Cardiac fibroblast (primary cell): ENCODE measurements around the gene ARMCX1.
"Not testable (repeated sequence)": the region's sequence is repeated elsewhere in the genome, so short reads cannot be mapped to it uniquely, and the experiment has no call there.

Experiments
- DNase-seq, 2 donors: peaks; one replicate each; pipeline versions ENCODE4 v3.0.0 to v3.0.0-alpha.2; 2010; ENCODE audit warnings: low read depth in 2 of 2
- H3K4me3 ChIP-seq, 2 donors: replicated peaks in 1 of 2; 1 replicate in 1 of 2; 2 replicates in 1 of 2; pipeline ENCODE4 v1.5.1; 2011; ENCODE audit warnings: low read depth in 2 of 2, low read length in 2 of 2, mild to moderate bottlenecking in 2 of 2, moderate library complexity in 1 of 2
- TF ChIP-seq, protein P1 (sequence below): IDR thresholded peaks from one replicate; pipeline ENCODE4 v1.5.1; 2011; ENCODE audit warnings: low read depth, mild to moderate bottlenecking, low read length, inconsistent platforms

Gene ARMCX1

DNA sequence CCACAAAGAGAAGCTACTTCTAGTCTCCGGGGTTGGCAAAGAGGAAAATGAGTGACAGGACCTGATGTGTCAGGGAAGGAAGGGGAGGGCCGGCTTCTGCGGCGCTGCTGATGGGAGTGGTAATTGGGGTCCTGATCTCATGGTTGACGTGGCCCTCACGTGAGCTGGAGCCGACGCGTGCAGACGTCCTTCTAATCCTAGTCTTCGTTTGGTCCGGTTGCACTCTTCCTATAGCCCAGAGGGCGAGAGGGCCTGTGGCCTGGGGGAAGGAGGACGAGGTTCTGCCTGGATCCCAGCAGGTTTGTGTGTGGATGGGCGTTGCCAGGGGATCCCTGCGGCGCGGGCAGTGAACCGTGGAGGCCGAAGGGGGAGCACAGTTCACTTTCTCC is at the start of gene ARMCX1:
TSS of gene ARMCX1 (plus strand) at position 186 of the 389 bp plus-strand sequence. CDS start 2,384 bp downstream, outside the sequence.
- peak; percentile 76 to 88 for DNase-seq
- peak within 1 kb of the TSS; percentile 54 to 65 for H3K4me3 ChIP-seq
- TF ChIP-seq, protein P1, sequence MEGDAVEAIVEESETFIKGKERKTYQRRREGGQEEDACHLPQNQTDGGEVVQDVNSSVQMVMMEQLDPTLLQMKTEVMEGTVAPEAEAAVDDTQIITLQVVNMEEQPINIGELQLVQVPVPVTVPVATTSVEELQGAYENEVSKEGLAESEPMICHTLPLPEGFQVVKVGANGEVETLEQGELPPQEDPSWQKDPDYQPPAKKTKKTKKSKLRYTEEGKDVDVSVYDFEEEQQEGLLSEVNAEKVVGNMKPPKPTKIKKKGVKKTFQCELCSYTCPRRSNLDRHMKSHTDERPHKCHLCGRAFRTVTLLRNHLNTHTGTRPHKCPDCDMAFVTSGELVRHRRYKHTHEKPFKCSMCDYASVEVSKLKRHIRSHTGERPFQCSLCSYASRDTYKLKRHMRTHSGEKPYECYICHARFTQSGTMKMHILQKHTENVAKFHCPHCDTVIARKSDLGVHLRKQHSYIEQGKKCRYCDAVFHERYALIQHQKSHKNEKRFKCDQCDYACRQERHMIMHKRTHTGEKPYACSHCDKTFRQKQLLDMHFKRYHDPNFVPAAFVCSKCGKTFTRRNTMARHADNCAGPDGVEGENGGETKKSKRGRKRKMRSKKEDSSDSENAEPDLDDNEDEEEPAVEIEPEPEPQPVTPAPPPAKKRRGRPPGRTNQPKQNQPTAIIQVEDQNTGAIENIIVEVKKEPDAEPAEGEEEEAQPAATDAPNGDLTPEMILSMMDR = no peak

DNA sequence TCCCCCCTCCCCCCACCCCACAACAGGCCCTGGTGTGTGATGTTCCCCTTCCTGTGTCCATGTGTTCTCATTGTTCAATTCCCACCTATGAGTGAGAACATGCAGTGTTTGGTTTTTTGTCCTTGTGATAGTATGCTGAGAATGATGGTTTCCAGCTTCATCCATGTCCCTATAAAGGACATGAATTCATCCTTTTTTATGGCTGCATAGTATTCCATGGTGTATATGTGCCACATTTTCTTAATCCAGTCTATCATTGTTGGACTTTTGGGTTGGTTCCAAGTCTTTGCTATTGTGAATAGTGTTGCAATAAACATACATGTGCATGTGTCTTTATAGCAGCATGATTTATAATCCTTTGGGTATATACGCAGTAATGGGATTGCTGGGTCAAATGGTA is 47.4 kb upstream of the ARMCX1 start:
- H3K4me3 ChIP-seq, DNase-seq: not testable (repeated sequence)

DNA sequence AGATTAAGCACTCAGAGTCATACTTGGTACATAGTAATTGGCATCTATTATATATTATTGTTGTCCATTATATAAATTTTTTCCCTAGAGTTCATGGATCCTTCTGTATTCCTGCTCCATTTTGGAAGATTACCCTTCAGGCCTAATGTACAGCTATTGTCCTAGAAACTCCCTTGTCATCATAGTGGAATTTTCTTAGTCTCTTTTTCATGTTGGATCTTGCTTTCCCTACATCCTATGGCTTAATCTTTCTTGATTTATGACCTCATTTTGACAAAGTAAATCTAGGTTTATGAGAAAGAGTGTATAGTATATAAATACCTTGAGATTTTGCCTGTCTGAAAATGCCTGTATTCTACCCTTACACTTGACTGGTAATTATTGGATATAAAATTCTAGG is 43.0 kb upstream of the ARMCX1 start:
- TF ChIP-seq, protein P1 = no peak
- no peak for DNase-seq
- H3K4me3 ChIP-seq = no peak overlapping the region

DNA sequence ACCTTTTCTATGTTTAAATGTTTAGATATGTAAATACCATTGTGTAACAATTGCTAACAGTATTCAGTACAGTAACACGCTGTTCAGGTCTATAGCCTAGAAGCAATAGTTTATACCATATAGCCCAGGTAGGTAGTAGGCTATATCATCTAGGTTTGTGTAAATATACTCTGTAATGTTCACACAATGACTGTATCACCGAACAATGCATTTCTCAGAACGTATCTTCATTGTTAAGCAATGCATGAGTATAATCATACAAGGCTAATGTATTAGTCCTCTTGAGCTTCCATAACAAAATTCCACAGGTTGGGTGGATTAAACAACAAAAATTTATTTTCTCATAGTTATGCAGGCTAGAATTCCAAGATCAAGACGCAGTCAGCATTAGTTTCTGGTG is 42.4 kb upstream of the ARMCX1 start:
- H3K4me3 ChIP-seq = no peak overlapping the region
- TF ChIP-seq, protein P1 = no peak
- no peak for DNase-seq

DNA sequence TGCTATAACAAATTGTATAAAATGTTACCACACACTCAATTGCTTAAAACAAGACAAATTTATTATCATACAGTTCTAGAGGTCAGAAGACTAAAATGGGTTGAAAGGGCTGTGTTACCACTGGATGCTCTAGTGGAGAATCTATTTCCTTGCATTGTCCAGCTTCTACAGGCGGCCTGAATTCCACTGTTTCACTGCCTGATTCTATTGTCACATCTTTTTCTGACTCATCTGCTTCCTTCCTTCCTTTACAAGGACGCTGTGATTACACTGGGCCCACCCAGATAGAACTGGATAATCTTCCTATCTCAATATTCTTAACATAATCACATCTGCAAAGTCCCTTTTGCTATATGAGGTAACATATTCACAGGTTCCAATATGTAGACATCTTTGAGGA is 19.4 kb upstream of the ARMCX1 start:
- no peak overlapping the region for H3K4me3 ChIP-seq
- peak in 1 of 2 donors; percentile 22 for DNase-seq
- TF ChIP-seq, protein P1 = no peak

DNA sequence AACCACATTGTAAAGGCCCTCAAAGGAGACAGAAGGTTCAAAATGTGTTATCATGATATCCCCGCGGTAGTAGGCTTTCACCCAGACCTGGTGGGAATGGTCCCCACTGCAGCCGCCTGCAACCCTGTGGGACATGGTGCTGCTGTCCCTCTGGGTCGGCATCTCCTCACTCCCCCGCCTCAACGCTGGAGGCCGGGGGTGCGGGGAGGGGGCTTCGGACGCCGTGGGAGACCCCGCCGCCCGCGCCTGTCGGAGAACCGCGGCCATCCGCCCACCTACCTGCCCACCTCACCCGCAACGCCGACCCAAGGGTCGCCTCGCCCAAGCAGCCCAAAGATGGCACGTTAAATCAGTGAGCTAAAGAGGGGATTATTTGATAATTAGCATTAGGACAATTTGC is 11.2 kb upstream of the ARMCX1 start:
- TF ChIP-seq, protein P1 = no peak
- no peak for DNase-seq
- no peak overlapping the region for H3K4me3 ChIP-seq

DNA sequence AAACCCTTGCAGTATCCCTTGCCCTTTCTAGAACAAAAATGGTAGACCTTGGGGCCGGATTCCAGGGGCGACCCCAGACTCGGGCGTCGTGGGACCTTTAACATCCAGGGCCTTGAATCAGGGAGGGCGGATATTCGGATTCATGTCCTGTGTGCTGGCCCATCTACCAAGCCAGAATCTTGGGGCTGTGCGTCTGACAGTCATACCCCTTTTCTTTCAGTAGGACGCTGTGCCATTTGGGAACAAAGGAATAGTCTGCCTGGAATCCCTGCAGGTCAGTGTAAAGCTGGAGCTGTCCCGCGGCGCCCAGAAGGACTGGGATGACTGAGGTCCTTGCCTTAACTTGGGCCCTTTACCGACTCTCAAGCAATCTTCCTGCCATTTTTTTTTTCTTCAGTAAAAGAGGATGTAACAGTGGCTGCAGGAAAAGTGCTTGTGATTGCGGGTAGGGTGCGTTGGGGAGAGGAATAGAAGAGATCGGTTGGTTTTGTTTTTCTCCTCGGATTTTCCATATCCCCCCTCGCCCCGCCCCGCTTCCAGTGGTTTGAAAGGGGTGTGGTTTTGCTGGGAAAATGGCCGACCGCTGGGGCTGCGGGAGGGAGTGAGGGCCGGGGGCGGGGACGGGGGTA is 518 bp downstream of the ARMCX1 start:
- TF ChIP-seq, protein P1 = no peak
- peak; percentile 38 to 60 for DNase-seq
- H3K4me3 ChIP-seq = peak overlapping the region; percentile 54 to 65
